K562 (cell line): ENCODE results near the gene SEMA3F. TPM values are rescaled to one million over a fixed set of nuclear protein-coding genes. Genes with fewer than 3 reads are reported as not detected.

Experiments
- ATAC-seq: fragments of 200-7000 bp; cut with Tn5 transposase; 3 replicates; pipeline ENCODE4 v1.9.1; 2020; ENCODE audit warnings: moderate library complexity
- BruUV-seq: library from RNA; stranded (reverse); fragments of 400-500 nt; replicated peaks from 2 replicates; lab custom pipeline; 2021; lab: Mats Ljungman, UMichigan
- CTCF ChIA-PET: fragments of 300-600 bp; formaldehyde crosslinking; extraction: SDS; loops from one replicate; lab custom pipeline; 2021; ENCODE audit warnings: low intra/inter-chr PET ratio; lab: Yijun Ruan, JAX
- POLR2A ChIA-PET: fragments of 300-600, 350-650 bp; sonication (Branson Sonifier 250); formaldehyde crosslinking; extraction: SDS; loops from one replicate; lab custom pipeline; 2021; ENCODE audit warnings: antibody characterized with exemption, inconsistent platforms; lab: Yijun Ruan, JAX
- DNase-seq, 4 experiments: peaks; one replicate each; pipeline versions ENCODE4 v3.0.0 to v3.0.0-alpha.2; 2011 to 2018; ENCODE audit warnings: low spot score in 3 of 4, mixed read lengths in 3 of 4; ENCODE audit errors: extremely low read depth in 1 of 4
- FAIRE-seq: peaks from 2 replicates; lab custom pipeline; 2011; peaks lifted over from hg19 to GRCh38; lab: Jason Lieb, UNC
- H2AFZ ChIP-seq: 2 replicates; pipeline ENCODE4 v1.6.0; 2011; ENCODE audit warnings: low read depth, low read length, control low read depth, inconsistent platforms
- H3K27ac ChIP-seq: fragments of 200-600 bp; 3 replicates; pipeline ENCODE4 v1.8.0; 2011; ENCODE audit warnings: low read depth, mild to moderate bottlenecking, control low read depth, inconsistent platforms, low read length, moderate library complexity, mixed read lengths; ENCODE audit errors: extremely low read depth
- H3K27me3 ChIP-seq, 2 experiments: fragments of 300-600 bp in 1 of 2; 2 replicates in 1 of 2; 3 replicates in 1 of 2; pipeline versions ENCODE4 v1.6.0 to v1.8.0; 2011; ENCODE audit warnings: inconsistent platforms in 2 of 2, low read length in 2 of 2, mild to moderate bottlenecking in 1 of 2, mixed read lengths in 1 of 2, moderate library complexity in 1 of 2; ENCODE audit not compliant: control insufficient read depth in 2 of 2, insufficient read depth in 2 of 2
- H3K36me3 ChIP-seq: fragments of 300-600 bp; 3 replicates; pipeline ENCODE4 v1.8.0; 2011; ENCODE audit warnings: mild to moderate bottlenecking, low read length, inconsistent platforms; ENCODE audit not compliant: control insufficient read depth, insufficient read depth
- H3K4me1 ChIP-seq, 2 experiments: fragments of 200-600 bp in 1 of 2; replicated peaks in 1 of 2; 2 replicates in 1 of 2; 3 replicates in 1 of 2; pipeline versions ENCODE4 v1.5.1 to v1.8.0; 2011; ENCODE audit warnings: inconsistent platforms in 2 of 2, low read length in 2 of 2, mild to moderate bottlenecking in 1 of 2, mixed read lengths in 1 of 2, moderate library complexity in 1 of 2; ENCODE audit not compliant: control insufficient read depth in 2 of 2, insufficient read depth in 2 of 2
- H3K4me2 ChIP-seq: 2 replicates; pipeline ENCODE4 v1.6.1; 2011; ENCODE audit warnings: low read length, control low read depth, inconsistent platforms, mixed read lengths; ENCODE audit not compliant: insufficient read depth
- H3K4me3 ChIP-seq: fragments of 200-600 bp; sonication (generic), shearing (Covaris generic); 2 replicates; pipeline ENCODE4 v1.5.1; 2016; ENCODE audit warnings: control low read depth, inconsistent platforms
- H3K79me2 ChIP-seq: fragments of 200-600 bp; 3 replicates; pipeline ENCODE4 v1.8.0; 2011; ENCODE audit warnings: low read length, inconsistent platforms; ENCODE audit not compliant: control insufficient read depth, insufficient read depth
- H3K9ac ChIP-seq, 2 experiments: 2 replicates each; pipeline versions ENCODE4 v1.6.0 to v1.6.1; 2011; ENCODE audit warnings: low read depth in 2 of 2, low read length in 2 of 2, control low read depth in 1 of 2, inconsistent platforms in 1 of 2, mild to moderate bottlenecking in 1 of 2, mixed read lengths in 1 of 2; ENCODE audit not compliant: insufficient read depth in 1 of 2
- H3K9me1 ChIP-seq: one replicate; pipeline ENCODE4 v1.6.0; 2011; ENCODE audit warnings: inconsistent platforms, mild to moderate bottlenecking, low read length, moderate library complexity; ENCODE audit not compliant: control insufficient read depth, insufficient read depth
- H3K9me3 ChIP-seq: replicated peaks from 2 replicates; pipeline ENCODE4 v1.5.1; 2011; ENCODE audit warnings: low read depth, low read length, inconsistent platforms; ENCODE audit not compliant: control insufficient read depth, insufficient read depth
- H4K20me1 ChIP-seq: replicated peaks from 2 replicates; pipeline ENCODE4 v1.6.1; 2011; ENCODE audit warnings: low read length, inconsistent platforms, mixed read lengths; ENCODE audit not compliant: control insufficient read depth, insufficient read depth
- FOXK2 ChIP-seq, 2 experiments: fragments of 450-650 bp; IDR thresholded peaks in 1 of 2; conservative IDR thresholded peaks in 1 of 2; 2 replicates each; pipeline ENCODE4 v1.6.1; 2016; ENCODE audit warnings: low read depth in 2 of 2, mild to moderate bottlenecking in 1 of 2
- MCM5 ChIP-seq: fragments of 450-650 bp; IDR thresholded peaks from 2 replicates; pipeline ENCODE4 v1.6.1; 2016; ENCODE audit warnings: low read depth
- NFIX ChIP-seq: fragments of 250-450 bp; sonication (Bioruptor Pico); IDR thresholded peaks from 2 replicates; pipeline ENCODE4 v1.4.0; 2020; ENCODE audit warnings: low read depth, mild to moderate bottlenecking, moderate library complexity
- PYGO2 ChIP-seq: fragments of 450-650 bp; IDR thresholded peaks from 2 replicates; pipeline ENCODE4 v1.6.1; 2016; ENCODE audit warnings: mild to moderate bottlenecking, missing genetic modification characterization, moderate library complexity, missing compliant biosample characterization
- SLC30A9 ChIP-seq: fragments of 250-450 bp; sonication (Bioruptor Pico); IDR thresholded peaks from 2 replicates; pipeline ENCODE4 v1.8.0; 2022; ENCODE audit warnings: mild to moderate bottlenecking, moderate library complexity
- U2AF2 ChIP-seq: fragments of 200-400 bp; formaldehyde crosslinking; optimal IDR thresholded peaks from 2 replicates; pipeline ENCODE3; 2017; ENCODE audit warnings: low read depth, mild to moderate bottlenecking, low read length
- ZBTB33 ChIP-seq: sonication (generic); formaldehyde crosslinking; IDR thresholded peaks from 2 replicates; pipeline ENCODE4 v1.8.1; 2023; ENCODE audit warnings: mild to moderate bottlenecking, missing genetic modification reagents
- ZBTB9 ChIP-seq: fragments of 450-650 bp; formaldehyde crosslinking; IDR thresholded peaks from 2 replicates; pipeline ENCODE4 v1.4.0; 2020; ENCODE audit warnings: mild to moderate bottlenecking, moderate library complexity
- ZNF24 ChIP-seq: fragments of 450-650 bp; IDR thresholded peaks from 2 replicates; pipeline ENCODE4 v1.6.1; 2016
- ZNF436 ChIP-seq: fragments of 250-450, 450-650 bp; sonication (Bioruptor Pico); formaldehyde crosslinking; IDR thresholded peaks from 2 replicates; pipeline ENCODE4 v1.7.0; 2020; ENCODE audit warnings: mild to moderate bottlenecking
- ZSCAN29 ChIP-seq: fragments of 450-650 bp; IDR thresholded peaks from 2 replicates; pipeline ENCODE4 v1.6.1; 2017
- WGBS: fragments of 100-300 bp; shearing (Covaris generic); methylation state at CpG from one replicate; pipeline ENCODE4 v1.1.6; 2016; ENCODE audit warnings: low coverage, mixed read lengths; ENCODE audit not compliant: insufficient coverage; ENCODE audit errors: missing lambda C conversion rate; 5-methylcytosine and 5-hydroxymethylcytosine counted together
- in situ Hi-C: fragments of 300-500 bp; cut with MboI; formaldehyde crosslinking; loops from 4 replicates; pipeline ENCODE4 v1.15.0; 2018; ENCODE audit warnings: inconsistent platforms, mixed read lengths
- intact Hi-C: fragments of 100-400 bp; cut with micrococcal nuclease; formaldehyde crosslinking; loops from 2 replicates; pipeline ENCODE4 v1.14.2; 2022
- polyA plus RNA-seq, 8 experiments: library from polyadenylated mRNA; depleted of rRNA in 4 of 8; stranded (reverse) in 5 of 8; unstranded in 3 of 8; fragments of >200 nt; fragmentation: Nextera tagmentation in 2 of 8; fragmentation: Illumina TruSeq in 1 of 8; extraction: Ambion mirVana in 2 of 8; extraction: Trizol in 1 of 8; gene quantifications; 2 replicates each; pipeline versions ENCODE4 v1.2.1 to v1.2.3, GENCODE V29; 2011 to 2014; ENCODE audit warnings: inconsistent platforms in 1 of 8, missing spikeins in 1 of 8
- total RNA-seq, 7 experiments: library from RNA; depleted of rRNA in 6 of 7; stranded (reverse); fragments of >200 nt in 6 of 7; fragmentation: Illumina TruSeq in 2 of 7; extraction: Trizol in 2 of 7; gene quantifications; 2 replicates each; pipeline versions ENCODE4 v1.2.1 to v1.2.3, GENCODE V29; 2011 to 2021; ENCODE audit warnings: low replicate concordance in 1 of 7
- TF ChIP-seq, protein P1 (sequence below): fragments of 250-450 bp; sonication (Bioruptor Pico); IDR thresholded peaks from 2 replicates; pipeline ENCODE4 v1.4.0; 2020; ENCODE audit warnings: mild to moderate bottlenecking

The SEMA3F gene
- total and polyA plus RNA-seq, 9 of the 15 experiments (the other 6 are each of a cell fraction or from before 2014, with no cell fraction given) = 0.58 to 3.0 (median 2.0) TPM; not detected in 2

DNA sequence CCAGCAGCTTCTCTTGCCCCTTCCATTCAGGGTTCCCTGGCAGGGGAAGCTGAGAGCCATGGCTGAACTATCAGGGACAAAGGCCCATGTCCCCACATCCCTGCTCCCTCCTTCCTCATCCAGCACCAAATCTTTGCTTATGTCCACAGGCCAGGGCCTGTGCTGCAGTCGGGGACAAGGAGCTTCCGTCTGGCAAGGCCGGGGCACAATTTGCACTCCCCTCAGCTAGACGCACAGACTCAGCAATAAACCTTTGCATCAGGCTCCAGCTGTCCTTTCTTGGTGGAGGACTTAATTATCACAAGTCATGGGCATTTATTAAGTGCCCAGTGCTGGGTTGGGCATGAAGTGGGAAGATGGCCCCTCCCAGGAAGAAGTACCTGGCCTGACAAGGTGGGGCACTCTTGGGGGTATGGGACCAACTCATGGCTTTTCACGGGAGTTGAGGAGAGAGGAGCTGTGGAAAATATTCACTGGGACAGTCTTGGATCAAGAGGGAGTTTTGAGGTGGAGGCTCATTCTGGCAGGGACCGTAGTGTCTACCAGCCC, 41.2 kb downstream of the SEMA3F start:
- Histone ChIP-seq H4K20me1 (no peaks in the 10 kb centered on the region; the same call in 1 of the 2 replicates), H3K9me3 (no peaks in the 10 kb centered on the region), H3K27ac (no peak overlapping the region), H3K9ac (peak overlapping the region in 1 of 2 experiments; percentile 26; a peak in 1 of 4 replicates), H3K27me3 (peaks cover 0 to 19% of the 10 kb centered on the region in 2 experiments; a peak in 3 of 5 replicates), H3K79me2 (no peaks in the 10 kb centered on the region), H3K4me2 (no peak overlapping the region), H2AFZ (no peak overlapping the region), H3K9me1 (no peaks in the 10 kb centered on the region), H3K36me3 (no peaks in the 10 kb centered on the region), H3K4me1 (peaks cover 2 to 30% of the 10 kb centered on the region in 2 experiments; a peak in 2 of 5 replicates), H3K4me3 (no peak overlapping the region)
- POLR2A ChIA-PET = interaction anchor here (0.6 kb wide), 1 partner anchor 47 kb away, joined by 3 read pairs; no protein-coding TSS in a partner anchor
- TF ChIP-seq PYGO2 (tag) = no peak
- no peak for TF ChIP-seq ZBTB33 (CRISPR knock-in tag)
- no peak for TF ChIP-seq FOXK2 (conservative IDR thresholded peaks at IDR 0.05 in 1 of 2, IDR thresholded peaks at IDR 0.05 in 1 of 2; ENCODE audit: low read depth in 2 of 2)
- TF ChIP-seq U2AF2 = no peak
- TF ChIP-seq ZNF436 (CRISPR knock-in tag) = no peak
- no peak for TF ChIP-seq ZBTB9 (CRISPR knock-in tag)
- TF ChIP-seq ZSCAN29 = no peak
- no peak for TF ChIP-seq NFIX (CRISPR knock-in tag)
- TF ChIP-seq ZNF24 = no peak
- TF ChIP-seq, protein P1, sequence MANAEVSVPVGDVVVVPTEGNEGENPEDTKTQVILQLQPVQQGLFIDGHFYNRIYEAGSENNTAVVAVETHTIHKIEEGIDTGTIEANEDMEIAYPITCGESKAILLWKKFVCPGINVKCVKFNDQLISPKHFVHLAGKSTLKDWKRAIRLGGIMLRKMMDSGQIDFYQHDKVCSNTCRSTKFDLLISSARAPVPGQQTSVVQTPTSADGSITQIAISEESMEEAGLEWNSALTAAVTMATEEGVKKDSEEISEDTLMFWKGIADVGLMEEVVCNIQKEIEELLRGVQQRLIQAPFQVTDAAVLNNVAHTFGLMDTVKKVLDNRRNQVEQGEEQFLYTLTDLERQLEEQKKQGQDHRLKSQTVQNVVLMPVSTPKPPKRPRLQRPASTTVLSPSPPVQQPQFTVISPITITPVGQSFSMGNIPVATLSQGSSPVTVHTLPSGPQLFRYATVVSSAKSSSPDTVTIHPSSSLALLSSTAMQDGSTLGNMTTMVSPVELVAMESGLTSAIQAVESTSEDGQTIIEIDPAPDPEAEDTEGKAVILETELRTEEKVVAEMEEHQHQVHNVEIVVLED (CRISPR knock-in tag) = no peak
- no peak for TF ChIP-seq MCM5
- no peak for TF ChIP-seq SLC30A9 (CRISPR knock-in tag)
- intact Hi-C loops = no loop called here
- WGBS = 6% methylated on average over 5 of the region's 6 CpGs
- CTCF ChIA-PET = interaction anchor here (0.6 to 4.9 kb wide), 2 partner anchors 29 to 30 kb away, joined by 3 to 91 read pairs; no protein-coding TSS in a partner anchor
- ATAC-seq (no peak), FAIRE-seq (no peak), DNase-seq (no peak)
- in situ Hi-C loops = no loop called here
- BruUV-seq = no TSS peak
